Mucosa of gallbladder (tissue), 1 donor: ENCODE data around the gene ERAL1. TPM values are rescaled to one million over a fixed set of nuclear protein-coding genes. Genes with fewer than 3 reads are reported as not detected.
"Not testable (repeated sequence)": the region's sequence is repeated elsewhere in the genome, so short reads cannot be mapped to it uniquely, and the experiment has no call there.

ENCODE experiments used
- DNase-seq: peaks from one replicate; pipeline ENCODE4 v3.0.0-alpha.2; 2020; ENCODE audit warnings: low spot score
- total RNA-seq: library from RNA; stranded (reverse); gene quantifications from one replicate; pipeline ENCODE4 v1.2.1, GENCODE V29; 2021
- donor health status: DM: no; HTN: no; CAD: no.

ERAL1 gene
- total RNA-seq, 1 donor from 2014 or later = 33.6 TPM

- peak; percentile 22 for DNase-seq
Measured at GRCh38 chr17:28897769-28898526, 43.1 kb downstream of the ERAL1 start.

- DNase-seq = no peak
Measured at GRCh38 chr17:28898527-28898955, 43.7 kb downstream of the ERAL1 start.

GRCh38 chr17:28899212-28899815, 44.5 kb downstream of the ERAL1 start:
- DNase-seq = no peak

GRCh38 chr17:28900986-28901726, 46.3 kb downstream of the ERAL1 start:
- DNase-seq = no peak

GRCh38 chr17:28901866-28902818, 47.3 kb downstream of the ERAL1 start:
- no peak for DNase-seq

GRCh38 chr17:28902819-28903545, 48.2 kb downstream of the ERAL1 start, which contains the start of gene DHRS13:
TSS of gene DHRS13 (minus strand) at chr17:28903079. CDS start at chr17:28902944, 135 bp downstream.
- DNase-seq = peak; percentile 90

- not testable (repeated sequence) for DNase-seq
Measured at GRCh38 chr17:28903546-28903841, 48.7 kb downstream of the ERAL1 start.

- no peak for DNase-seq
Measured at GRCh38 chr17:28904800-28905199, 50.0 kb downstream of the ERAL1 start.

- no peak for DNase-seq
Measured at GRCh38 chr17:28906276-28906675, 51.5 kb downstream of the ERAL1 start.

GRCh38 chr17:28906706-28907438, 52.1 kb downstream of the ERAL1 start:
- no peak for DNase-seq

GRCh38 chr17:28907709-28908475, 53.1 kb downstream of the ERAL1 start:
- no peak for DNase-seq

- peak; percentile 70 for DNase-seq
Measured at GRCh38 chr17:28908640-28909167, 53.9 kb downstream of the ERAL1 start.

- DNase-seq = no peak
Measured at GRCh38 chr17:28910534-28910933, 55.7 kb downstream of the ERAL1 start.

Other genes starting within 250 kb of the ERAL1 start
- gene RSKR, start 240.8 kb upstream of the ERAL1 start, total RNA-seq = 9.0 TPM
- 161 TPM for gene BLTP2, start 209.9 kb upstream of the ERAL1 start, total RNA-seq
- gene SDF2, start 193.1 kb upstream of the ERAL1 start, total RNA-seq = 73.4 TPM
- gene SUPT6H, start 192.8 kb upstream of the ERAL1 start, total RNA-seq = 59.8 TPM
- 4.5 TPM for gene PROCA1, start 143.1 kb upstream of the ERAL1 start, total RNA-seq
- 70.2 TPM for gene RAB34, start 137.1 kb upstream of the ERAL1 start, total RNA-seq
- gene RPL23A, start 135.0 kb upstream of the ERAL1 start, total RNA-seq = 1,157 TPM
- 6.3 TPM for gene TLCD1, start 128.8 kb upstream of the ERAL1 start, total RNA-seq
- gene NEK8, start 126.2 kb upstream of the ERAL1 start, total RNA-seq = 8.1 TPM
- 115 TPM for gene TRAF4, start 111.0 kb upstream of the ERAL1 start, total RNA-seq
- gene FAM222B, start 12.2 kb upstream of the ERAL1 start, total RNA-seq = 45.3 TPM
- gene FLOT2, start 42.7 kb downstream of the ERAL1 start, total RNA-seq = 113 TPM
- gene DHRS13, start 48.1 kb downstream of the ERAL1 start, total RNA-seq = 10.9 TPM
- gene PHF12, start 96.5 kb downstream of the ERAL1 start, total RNA-seq = 44.5 TPM
- gene SEZ6, start 151.0 kb downstream of the ERAL1 start, total RNA-seq = not detected
- 3.5 TPM for gene PIPOX, start 188.1 kb downstream of the ERAL1 start, total RNA-seq